ENCODE results near the gene IFIT1B.
"Not testable (repeated sequence)": the region's sequence is repeated elsewhere in the genome, so short reads cannot be mapped to it uniquely, and the experiment has no call there.

The IFIT1B gene, protein sequence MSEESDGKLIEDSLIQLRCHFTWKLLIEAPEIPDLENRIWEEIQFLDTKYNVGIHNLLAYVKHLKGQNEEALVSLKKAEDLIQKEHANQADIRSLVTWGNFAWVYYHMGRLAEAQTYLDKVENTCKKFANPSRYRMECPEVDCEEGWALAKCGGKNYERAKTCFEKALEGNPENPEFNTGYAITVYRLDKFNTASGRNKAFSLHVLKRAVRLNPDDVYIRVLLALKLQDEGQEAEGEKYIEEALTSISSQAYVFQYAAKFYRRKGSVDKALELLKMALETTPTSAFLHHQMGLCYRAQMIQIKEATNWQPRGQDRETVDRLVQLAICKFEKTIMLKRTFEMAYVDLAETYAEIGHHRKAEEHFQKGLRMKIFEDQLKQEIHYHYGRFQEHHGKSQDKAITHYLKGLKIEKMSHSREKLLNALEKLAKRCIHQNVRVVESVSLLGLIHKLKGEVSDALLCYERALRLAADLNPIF

DNA sequence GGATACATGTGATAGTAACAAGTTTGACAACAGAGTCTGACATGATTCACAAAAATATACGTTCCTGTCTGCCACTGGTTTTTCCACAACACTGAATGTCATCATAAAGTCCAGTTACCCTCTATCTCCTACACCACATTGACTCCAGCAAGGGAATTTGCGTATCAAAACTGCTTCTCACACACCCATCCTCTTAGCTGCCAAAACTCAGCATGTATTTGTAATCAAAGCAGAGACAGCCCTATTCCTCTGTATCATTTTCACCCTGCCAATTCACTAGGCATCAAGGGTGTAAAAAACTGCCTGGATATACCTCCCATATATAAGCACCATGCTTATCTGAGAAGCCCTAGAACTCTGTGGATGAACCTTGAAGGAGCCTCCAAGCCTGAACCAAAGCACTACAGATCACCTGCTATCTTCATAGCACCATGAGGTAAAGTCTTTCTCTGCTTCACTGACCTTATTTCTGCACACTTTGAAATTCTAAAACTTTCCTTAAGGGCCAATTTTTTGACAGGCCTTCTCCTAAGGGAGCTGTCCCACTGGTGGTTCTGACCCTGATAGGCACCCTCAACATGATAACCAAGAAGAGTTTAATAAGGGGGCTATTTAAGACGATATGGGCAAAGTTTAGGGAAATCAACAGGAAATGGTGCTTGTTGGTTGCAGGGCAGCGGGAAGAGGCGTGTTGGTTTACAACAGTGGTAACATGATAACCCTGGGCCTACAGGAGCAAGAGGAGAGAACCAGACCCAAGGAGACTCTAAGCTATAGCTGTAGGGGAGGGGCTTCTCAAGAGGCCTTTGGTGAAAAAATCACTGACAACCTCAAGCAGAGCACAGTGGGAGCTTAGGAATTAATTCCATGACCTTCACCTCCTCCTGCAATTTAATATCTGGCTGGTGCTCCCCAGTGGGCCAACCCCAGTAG lies at the start of gene IFIT1B:
Gene IFIT1B (plus strand): TSS at position 352 of the 933 bp plus-strand sequence. CDS start 80 bp downstream, at position 432.
- DNase-seq (ENCODE audit: low read depth), result no peak

DNA sequence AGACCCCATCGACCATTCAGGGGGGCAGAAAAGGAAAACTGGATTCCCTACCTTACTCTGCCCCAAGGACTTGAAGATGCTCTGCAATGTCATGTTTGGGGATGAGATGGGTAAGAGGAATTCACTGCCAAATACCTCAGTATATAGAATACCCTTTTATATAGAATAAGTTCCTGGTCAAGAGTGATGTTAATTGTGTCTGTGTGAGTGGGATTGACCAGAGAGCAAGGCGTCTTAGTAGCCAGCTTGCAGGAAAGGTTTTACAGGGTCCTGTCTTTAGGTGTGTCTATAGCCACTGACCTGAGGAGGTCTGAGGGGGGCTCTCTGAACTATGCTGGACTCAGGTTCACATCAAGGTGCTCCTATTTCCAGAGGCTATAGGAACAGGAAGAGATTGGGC lies 48.7 kb upstream of the IFIT1B start:
- no peak for DNase-seq (ENCODE audit: low read depth)

DNA sequence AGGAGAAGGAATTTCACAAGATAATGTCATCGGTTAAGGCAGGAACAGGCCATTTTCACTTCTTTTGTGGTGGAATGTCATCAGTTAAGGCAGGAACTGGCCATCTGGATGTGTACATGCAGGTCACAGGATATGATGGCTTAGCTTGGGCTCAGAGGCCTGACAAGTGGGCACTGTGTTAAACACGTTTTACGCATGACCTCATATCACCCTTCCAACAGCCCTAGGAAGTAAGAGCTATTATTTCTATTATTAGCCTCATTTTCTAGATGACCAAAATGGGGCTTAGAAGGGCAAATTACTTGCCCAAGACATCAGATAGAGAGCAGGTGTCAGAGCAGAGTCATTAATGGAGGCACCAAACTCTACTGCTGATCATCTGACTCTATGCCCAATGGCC lies 47.8 kb upstream of the IFIT1B start:
- DNase-seq (ENCODE audit: low read depth), result not testable (repeated sequence)

DNA sequence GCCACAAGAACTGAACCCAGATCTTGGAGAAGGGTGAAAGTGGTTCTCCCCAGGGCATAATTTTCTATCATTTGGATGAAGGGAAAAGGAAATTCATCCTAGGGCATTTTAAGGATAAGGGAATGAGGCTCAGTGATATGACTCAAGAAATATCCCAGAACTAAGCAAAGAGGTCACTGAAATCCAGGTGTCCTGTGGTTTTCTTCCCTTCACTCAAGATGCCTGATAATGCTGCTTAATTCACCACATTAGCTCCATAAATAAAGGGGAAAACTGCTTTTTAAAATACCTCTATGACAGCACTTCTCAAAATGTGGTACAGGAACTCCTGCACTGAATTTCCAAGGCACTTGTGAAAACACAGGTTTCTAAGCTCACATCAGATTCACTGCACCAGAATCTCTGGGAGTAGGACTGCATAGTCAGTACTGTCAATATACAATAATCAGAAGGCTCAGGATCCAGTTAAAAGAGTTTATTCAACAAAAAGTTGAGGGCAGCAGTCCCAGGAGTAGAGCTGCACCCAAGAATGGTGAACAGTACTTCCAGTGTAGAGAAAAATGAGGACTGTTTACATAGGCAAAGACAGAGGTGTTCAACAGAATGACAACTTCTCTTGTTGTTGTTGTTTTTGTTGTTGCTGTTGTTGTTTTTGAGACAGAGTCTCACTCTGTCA lies 47.2 kb upstream of the IFIT1B start:
- DNase-seq (ENCODE audit: low read depth), result no peak

DNA sequence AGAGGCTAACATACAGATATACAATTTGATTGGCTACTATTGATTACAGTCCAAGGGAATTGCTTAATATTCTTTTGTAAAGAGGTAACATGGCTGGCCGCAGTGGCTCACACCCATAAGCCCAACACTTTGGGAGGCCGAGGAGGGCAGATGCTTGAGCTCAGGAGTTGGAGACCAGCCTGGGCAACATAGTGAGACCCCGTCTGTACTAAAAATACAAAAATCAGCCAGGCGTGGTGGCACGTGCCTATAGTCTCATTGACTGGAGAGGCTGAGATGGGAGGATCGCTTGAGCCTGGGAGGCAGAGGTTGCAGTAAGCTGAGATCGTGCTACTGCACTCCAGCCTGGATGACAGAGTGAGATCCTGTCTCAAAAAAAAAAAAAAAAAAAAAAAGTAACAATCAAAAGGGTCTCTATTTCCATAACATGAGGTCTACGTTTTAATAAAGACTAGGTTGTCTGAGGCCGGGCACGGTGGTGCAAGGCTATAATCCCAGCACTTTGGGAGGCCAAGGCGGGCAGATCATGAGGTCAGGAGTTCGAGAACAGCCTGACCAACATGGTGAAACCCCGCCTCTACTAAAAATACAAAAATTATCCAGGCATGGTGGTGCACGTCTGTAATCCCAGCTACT lies 46.3 kb upstream of the IFIT1B start:
- not testable (repeated sequence) for DNase-seq (ENCODE audit: low read depth)

DNA sequence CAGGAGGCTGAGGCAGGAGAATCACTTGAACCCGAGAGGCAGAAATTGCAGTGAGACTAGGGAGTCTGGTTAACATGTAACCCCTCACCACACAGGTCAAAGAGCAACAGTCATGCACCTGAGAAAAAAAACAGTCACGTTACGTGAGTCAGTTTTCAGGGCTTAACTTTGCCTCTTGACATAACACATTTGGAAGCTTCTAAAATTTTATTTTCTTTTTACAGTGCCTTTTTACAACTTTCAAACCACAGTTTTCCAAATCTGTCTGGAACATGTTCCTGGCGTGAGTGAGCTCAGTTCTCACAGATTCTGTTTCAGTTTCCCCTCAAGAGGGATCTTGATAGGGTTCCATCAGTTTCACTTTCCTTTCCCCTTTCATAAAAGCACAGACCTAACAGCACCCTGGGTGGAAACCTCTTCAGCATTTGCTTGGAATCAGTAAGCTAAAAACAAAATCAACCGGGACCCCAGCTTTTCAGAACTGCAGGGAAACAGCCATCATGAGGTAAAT lies 45.7 kb upstream of the IFIT1B start:
- DNase-seq (ENCODE audit: low read depth), result no peak

DNA sequence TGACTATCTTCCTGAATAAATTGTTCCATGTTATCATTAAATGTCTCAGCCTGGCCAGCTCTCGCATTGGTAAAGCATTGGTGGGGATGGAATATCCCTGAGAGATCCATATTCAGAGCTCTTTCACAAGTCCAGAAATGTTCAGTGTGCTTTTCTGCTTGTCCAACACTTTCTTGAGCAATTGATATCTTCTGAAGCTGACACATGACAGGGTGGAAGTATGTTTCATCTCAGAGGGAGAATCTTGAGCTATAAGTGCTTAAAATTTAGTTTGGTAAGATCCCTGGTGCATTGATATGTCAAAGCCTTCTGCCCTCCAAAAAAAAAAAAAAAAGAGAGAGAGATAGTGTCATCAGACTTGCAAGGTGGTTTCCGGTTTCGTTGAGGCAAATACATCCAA lies 42.6 kb upstream of the IFIT1B start:
- no peak for DNase-seq (ENCODE audit: low read depth)

DNA sequence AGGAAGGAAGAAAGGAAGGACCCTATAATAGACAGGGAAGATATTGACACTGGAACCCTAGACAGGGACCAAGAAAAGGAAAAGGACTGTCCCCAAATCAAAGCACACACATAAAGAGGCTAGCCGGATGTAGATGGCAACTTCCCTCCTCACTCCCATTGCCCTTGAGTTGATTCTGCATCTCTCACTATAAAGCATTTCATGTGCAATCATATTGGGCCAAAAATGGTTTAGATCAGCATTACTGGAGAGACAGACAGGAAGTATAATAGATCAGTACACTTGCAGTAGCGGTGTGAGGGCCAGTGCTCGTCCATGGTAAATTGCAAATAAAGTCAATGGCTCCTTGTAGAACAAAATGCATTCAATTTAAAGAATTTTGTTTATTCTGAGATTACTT lies 41.6 kb upstream of the IFIT1B start:
- DNase-seq (ENCODE audit: low read depth), result no peak

DNA sequence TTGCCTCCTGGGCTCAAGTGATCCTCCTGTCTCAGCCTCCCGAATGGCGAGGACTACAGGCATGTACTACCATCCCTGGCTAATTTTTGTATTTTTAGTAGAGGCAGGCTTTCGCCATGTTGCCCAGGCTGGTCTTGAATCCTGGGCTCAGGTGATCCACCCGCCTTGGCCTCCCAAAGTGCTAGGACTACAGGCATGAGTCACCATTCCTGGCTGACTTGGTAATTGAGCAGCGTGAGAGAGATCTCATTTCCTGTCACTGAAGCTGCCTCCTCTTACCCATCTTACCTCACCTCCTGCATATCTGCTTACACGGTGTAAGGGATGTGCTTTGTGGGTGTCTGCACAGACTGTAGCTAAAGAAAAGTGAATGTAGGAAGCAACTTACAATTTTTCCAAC lies 40.4 kb upstream of the IFIT1B start:
- DNase-seq (ENCODE audit: low read depth), result no peak

DNA sequence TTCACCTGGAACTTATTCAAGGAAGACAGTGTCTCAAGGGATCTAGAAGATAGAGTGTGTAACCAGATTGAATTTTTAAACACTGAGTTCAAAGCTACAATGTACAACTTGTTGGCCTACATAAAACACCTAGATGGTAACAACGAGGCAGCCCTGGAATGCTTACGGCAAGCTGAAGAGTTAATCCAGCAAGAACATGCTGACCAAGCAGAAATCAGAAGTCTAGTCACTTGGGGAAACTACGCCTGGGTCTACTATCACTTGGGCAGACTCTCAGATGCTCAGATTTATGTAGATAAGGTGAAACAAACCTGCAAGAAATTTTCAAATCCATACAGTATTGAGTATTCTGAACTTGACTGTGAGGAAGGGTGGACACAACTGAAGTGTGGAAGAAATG lies 39.1 kb upstream of the IFIT1B start:
- no peak for DNase-seq (ENCODE audit: low read depth)

DNA sequence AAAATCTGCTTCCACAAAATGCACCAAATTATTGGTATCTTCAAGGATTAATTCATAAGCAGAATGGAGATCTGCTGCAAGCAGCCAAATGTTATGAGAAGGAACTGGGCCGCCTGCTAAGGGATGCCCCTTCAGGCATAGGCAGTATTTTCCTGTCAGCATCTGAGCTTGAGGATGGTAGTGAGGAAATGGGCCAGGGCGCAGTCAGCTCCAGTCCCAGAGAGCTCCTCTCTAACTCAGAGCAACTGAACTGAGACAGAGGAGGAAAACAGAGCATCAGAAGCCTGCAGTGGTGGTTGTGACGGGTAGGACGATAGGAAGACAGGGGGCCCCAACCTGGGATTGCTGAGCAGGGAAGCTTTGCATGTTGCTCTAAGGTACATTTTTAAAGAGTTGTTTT lies 38.0 kb upstream of the IFIT1B start:
- no peak for DNase-seq (ENCODE audit: low read depth)

DNA sequence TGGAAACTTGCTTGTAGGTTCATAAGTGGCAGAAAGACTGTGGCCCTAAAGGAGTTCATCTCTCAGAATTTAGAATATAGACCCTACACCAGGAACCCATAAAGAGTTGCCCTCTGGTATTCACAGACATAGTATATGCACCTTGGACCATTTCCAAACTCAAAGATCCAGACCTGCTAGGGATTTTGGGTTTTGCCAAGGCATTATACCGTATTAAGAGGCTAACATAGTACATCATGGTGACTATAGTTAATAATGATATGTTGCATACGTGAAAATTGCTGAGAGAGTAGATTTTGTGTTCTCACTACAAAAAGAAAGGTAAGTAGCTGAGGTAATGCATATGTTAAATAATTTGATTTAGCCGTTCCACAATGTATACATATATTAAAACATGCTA lies 36.2 kb upstream of the IFIT1B start:
- no peak for DNase-seq (ENCODE audit: low read depth)

DNA sequence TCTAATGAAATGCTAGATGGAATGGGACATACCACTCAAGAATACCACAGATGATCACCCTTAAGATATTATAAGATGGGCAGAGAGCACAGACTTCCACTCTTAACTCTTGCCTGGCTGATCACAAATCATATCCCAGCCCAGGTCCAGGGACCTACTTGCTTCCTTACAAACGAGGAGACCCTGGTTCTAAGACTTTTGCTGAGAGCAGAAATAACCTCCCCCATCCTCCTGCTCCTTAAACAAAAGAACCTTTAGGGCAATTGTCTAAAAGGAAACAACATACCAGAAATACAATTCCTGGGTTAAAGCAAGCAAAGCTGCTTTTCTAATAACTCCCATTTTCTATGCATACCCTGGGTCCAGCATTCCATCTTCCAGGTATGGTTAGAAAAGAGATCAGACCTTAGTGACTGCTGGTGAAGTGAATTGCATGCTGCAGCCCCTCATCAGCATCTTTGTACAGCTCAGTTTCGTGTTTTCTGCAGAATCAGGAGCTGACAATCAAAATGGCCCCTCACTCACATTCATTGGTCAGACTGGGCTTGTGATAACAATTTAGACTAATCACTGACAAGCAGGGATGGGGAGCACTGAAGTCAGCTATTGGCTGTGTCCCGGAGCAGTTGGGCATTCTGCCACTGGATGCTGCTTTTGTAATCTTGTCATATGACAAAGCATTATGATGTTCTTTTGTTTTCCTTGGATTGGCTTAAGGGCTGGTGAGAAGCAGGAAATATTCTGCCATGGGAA lies 35.5 kb upstream of the IFIT1B start:
- DNase-seq (ENCODE audit: low read depth), result no peak

DNA sequence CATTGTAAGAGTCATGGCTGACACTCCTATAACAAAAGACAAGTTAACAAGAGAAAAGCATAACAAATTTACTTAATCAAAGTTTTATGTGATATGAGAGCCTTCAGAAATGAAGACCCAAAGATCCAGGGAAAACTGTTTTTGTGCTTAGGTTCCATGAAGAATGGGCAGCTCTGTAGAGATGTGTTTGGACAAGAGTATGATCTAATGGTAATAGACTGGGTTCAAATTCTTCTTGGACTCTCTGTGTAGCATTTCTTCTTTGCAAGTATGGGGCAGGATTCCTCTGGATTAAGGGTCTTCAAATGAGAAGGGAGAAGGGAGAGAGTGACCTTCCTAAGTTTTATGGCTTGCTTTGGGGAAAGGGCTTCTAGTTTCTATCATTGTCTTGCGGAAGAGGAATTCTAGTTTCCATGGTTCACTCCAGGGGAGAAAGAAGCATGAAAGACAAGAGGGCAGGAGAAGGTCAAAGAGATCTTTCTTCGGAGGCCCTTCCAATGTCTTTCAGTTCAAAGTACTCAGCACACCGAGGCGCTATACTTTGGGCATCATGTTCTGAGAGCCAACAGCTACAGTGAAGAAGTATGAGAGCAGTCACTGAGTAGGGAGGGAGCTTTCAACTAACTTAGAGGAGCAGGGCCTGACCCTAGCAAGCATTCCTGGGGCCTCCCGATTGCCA lies 34.6 kb upstream of the IFIT1B start:
- DNase-seq (ENCODE audit: low read depth), result no peak

DNA sequence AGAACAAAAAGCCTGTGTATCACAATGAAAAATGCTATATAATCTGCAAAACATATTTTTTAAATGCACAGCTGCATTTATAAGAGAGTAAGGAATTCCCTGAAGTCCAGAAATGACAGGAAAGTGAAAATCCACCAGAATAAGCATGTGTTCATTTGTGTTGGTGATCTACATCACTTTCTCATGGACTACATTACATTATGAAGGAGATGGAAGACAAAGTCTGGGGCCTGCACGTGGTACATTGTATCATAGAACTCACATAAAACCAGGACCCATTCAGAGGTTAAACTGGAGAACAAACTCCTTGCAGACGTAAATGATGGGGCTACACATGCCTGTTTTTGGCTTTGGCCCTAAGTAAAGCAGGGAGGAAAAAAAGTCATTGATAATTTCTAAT lies 33.7 kb upstream of the IFIT1B start:
- no peak for DNase-seq (ENCODE audit: low read depth)

DNA sequence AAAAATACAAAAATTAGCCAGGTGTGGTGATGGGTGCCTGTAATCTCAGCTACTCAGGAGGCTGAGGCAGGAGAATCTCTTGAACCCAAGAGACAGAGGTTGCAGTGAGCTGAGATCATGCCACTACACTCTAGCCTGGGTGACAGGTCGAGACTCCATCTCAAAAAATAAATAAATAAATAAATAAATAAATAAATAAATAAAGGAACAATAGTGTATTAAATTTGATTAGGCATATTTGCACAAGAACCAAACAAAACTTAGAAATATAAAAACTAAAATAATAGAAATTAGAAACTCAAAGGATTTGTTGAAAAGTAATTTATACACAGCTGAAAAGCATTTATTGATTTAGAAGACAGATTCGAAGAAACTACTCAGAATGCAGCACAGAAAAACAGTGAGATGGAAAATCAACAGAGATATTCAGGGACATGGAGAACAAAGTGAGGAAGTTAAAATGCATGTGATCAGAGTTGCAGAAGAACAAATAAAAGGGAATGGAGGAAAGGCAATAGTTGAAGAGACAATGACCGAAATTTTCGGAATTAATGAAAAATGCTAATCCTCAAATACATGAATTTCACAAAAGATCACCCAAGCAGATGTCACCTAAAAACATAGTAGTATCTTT lies 32.4 kb upstream of the IFIT1B start:
- no peak for DNase-seq (ENCODE audit: low read depth)

DNA sequence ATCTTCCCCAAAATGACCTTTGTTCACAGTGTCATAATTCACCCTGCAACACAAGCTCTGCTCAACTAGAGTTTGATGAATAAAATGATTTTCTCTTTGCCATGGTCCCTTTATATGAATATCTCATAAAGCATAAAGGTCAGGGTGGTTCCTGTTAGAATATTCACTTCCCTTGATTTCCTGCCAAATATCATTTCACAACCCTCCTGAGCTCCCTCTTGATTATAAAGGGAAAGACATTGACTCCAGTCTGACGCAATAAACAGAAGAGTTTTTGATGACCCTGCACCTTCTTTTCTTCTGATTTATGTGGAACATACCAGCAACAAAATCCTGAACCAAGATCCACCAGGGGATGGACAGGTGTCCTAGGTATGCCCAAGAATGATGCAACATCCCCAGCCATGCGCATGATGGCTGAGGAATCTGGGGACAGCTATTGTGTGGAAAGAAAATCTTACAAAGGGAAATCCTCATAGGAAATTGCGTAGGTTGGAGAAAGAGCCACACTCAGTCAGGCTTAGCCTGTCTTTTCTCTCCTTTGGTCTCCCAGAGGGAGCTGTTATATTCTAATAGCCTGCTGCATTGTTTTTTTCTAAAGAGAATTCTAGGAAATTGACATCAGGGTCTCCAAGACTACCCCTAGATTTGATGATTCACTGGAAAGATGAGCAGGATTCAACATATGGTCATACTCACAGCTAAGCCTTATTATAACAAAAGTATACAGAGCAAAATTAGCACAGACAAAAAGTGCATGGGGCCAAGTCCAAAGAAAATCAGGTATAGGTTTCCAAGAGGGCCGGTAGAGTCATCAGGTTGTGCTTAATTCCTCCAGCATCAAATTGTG lies 31.2 kb upstream of the IFIT1B start:
- DNase-seq (ENCODE audit: low read depth), result no peak

DNA sequence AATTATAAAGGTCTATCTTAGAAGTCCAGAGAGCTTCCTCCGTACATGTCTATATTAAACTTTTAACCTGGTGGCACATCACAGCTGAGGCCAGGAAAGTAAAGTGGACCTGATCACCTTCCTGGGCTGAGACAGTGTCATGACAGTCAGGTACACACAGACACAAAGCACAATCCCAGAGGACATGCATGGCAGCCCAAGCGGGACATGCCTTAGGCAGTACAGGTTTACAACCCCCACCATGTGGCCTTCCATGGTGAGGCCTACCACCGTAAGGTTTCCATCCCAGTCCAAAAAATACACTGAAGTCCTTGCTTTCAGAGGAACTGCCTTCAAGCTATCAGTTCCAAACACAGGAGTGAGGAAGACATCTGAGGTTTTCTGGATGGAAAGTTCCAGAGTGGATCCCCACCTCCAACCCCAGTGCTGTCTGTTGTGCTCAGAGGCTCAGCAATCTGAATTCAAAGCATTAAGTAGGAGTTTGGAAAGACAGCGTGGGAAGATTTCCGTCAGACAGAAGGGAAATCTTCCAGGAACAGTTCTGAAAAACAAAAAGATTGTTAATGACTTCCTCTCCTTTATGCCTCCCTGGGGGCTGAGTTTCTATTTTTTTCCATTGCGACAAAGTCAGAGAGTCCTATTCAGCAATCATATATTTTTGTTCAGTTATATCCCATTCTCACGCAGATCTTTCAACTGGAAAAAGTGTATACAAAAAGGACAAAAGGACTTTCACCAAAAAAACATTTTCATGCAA lies 30.0 kb upstream of the IFIT1B start:
- no peak for DNase-seq (ENCODE audit: low read depth)
